GM12878 (cell line): ENCODE measurements around the gene GPC2. TPM values are rescaled to one million over a fixed set of nuclear protein-coding genes. Genes with fewer than 3 reads are reported as not detected.

ENCODE experiments used
- EED ChIP-seq: sonication (generic); IDR thresholded peaks from 2 replicates; pipeline ENCODE4 v1.6.1; 2016; ENCODE audit warnings: antibody characterized with exemption, low read depth
- MTA3 ChIP-seq: IDR thresholded peaks from 2 replicates; pipeline ENCODE4 v1.6.1; 2012; ENCODE audit warnings: low read length, inconsistent platforms, borderline replicate concordance
- MYC ChIP-seq: IDR thresholded peaks from 2 replicates; pipeline ENCODE4 v1.6.1; 2011; ENCODE audit warnings: mild to moderate bottlenecking, low read length, moderate library complexity, inconsistent platforms; ENCODE audit not compliant: insufficient read depth, insufficient replicate concordance, insufficient read length, severe bottlenecking
- NR2F1 ChIP-seq: fragments of 450-650 bp; conservative IDR thresholded peaks from 2 replicates; pipeline ENCODE4 v1.6.1; 2017; ENCODE audit warnings: mild to moderate bottlenecking
- RAD21 ChIP-seq: IDR thresholded peaks from 2 replicates; pipeline ENCODE4 v1.6.1; 2011; ENCODE audit warnings: mild to moderate bottlenecking, low read depth, low read length, moderate library complexity; ENCODE audit not compliant: insufficient read depth
- RBBP5 ChIP-seq: fragments of 200-600 bp; sonication (generic); conservative IDR thresholded peaks from 2 replicates; pipeline ENCODE4 v1.6.1; 2016
- RCOR1 ChIP-seq: conservative IDR thresholded peaks from 2 replicates; pipeline ENCODE4 v1.6.1; 2012; ENCODE audit warnings: low read depth, low read length, improper control_type of control experiment
- RELA ChIP-seq: fragments of 450-650 bp; IDR thresholded peaks from 2 replicates; pipeline ENCODE4 v1.8.0; 2014; ENCODE audit warnings: borderline replicate concordance; ENCODE audit not compliant: partially characterized antibody
- SRF ChIP-seq, 2 experiments: IDR thresholded peaks; 2 replicates each; pipeline ENCODE4 v1.6.1; 2011; ENCODE audit warnings: low read depth in 2 of 2, low read length in 2 of 2, mild to moderate bottlenecking in 1 of 2, moderate library complexity in 1 of 2
- SUPT20H ChIP-seq: IDR thresholded peaks from 2 replicates; pipeline ENCODE4 v1.6.1; 2011; ENCODE audit warnings: low read depth, mild to moderate bottlenecking, low read length, moderate library complexity, borderline replicate concordance; ENCODE audit not compliant: control insufficient read depth
- TAF1 ChIP-seq: IDR thresholded peaks from 2 replicates; pipeline ENCODE4 v1.6.1; 2011; ENCODE audit warnings: mild to moderate bottlenecking, low read depth, low read length, borderline replicate concordance
- ZBTB4 ChIP-seq: fragments of 450-650 bp; formaldehyde crosslinking; IDR thresholded peaks from 2 replicates; pipeline ENCODE4 v1.4.0; 2022; ENCODE audit warnings: mild to moderate bottlenecking, moderate library complexity
- polyA plus RNA-seq, 11 experiments: library from polyadenylated mRNA; depleted of rRNA in 4 of 11; unstranded in 6 of 11; stranded (reverse) in 5 of 11; fragments of >200 nt; fragmentation: Nextera tagmentation in 4 of 11; fragmentation: Illumina TruSeq in 1 of 11; extraction: Ambion mirVana in 4 of 11; extraction: Trizol in 1 of 11; gene quantifications; 1 replicate in 1 of 11; 2 replicates in 10 of 11; pipeline versions ENCODE4 v1.2.1 to v1.2.3, GENCODE V29; 2011 to 2016; ENCODE audit warnings: inconsistent platforms in 2 of 11, missing spikeins in 2 of 11, low read depth in 1 of 11
- total RNA-seq, 4 experiments: library from RNA; depleted of rRNA in 3 of 4; stranded (reverse); fragments of >200 nt in 3 of 4; fragmentation: Illumina TruSeq in 1 of 4; extraction: Trizol in 1 of 4; gene quantifications; 2 replicates each; pipeline versions ENCODE4 v1.2.1 to v1.2.3, GENCODE V29; 2013 to 2021
- TF ChIP-seq, protein P1 (sequence below): fragments of 450-650 bp; IDR thresholded peaks from 2 replicates; pipeline ENCODE4 v1.6.1; 2017; ENCODE audit warnings: mild to moderate bottlenecking, moderate library complexity
- TF ChIP-seq, protein P2 (sequence below): fragments of 450-650 bp; IDR thresholded peaks from 2 replicates; pipeline ENCODE4 v1.6.1; 2017; ENCODE audit warnings: mild to moderate bottlenecking, moderate library complexity

GPC2 gene
- total and polyA plus RNA-seq, 10 of the 15 experiments (the other 5 are each of a cell fraction or from before 2014, with no cell fraction given) = 0.19 to 6.3 (median 0.77) TPM

DNA sequence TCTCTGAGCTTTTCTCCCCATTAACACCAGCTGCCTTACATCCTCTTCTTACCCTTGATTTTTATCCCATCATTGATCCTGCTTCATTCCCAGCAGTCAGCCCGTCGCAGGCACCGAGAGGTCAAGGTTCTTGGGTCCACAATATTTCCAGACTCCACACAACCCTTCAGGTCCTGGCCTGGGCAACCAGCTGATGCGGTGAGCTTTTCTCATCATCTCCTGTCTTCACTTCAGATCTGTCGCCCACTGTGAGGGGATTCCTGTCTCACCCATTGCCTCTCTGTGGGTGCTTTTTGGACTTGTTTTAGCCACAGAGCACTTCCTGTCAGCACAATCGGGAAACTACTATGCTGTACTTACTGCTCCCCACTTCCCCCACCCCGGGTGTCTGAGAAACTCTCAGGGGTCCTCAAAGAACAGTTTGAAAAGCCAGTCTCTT is 34.2 kb upstream of the GPC2 start (continued):
- TF ChIP-seq SUPT20H (no peak), ZBTB4 (no peak), MYC (no peak), RCOR1 (no peak), RBBP5 (no peak), EED (peak; percentile 89), RELA (no peak), SRF (IDR thresholded peaks at IDR 0.05; ENCODE audit: low read depth in 2 of 2, low read length in 2 of 2) (no peak), RAD21 (no peak), NR2F1 (peak; percentile 49; the same call in 1 of the 2 replicates), MTA3 (peak; percentile 81; the same call in 1 of the 2 replicates), TAF1 (peak; percentile 38; the same call in 1 of the 2 replicates)
- TF ChIP-seq, protein P1, sequence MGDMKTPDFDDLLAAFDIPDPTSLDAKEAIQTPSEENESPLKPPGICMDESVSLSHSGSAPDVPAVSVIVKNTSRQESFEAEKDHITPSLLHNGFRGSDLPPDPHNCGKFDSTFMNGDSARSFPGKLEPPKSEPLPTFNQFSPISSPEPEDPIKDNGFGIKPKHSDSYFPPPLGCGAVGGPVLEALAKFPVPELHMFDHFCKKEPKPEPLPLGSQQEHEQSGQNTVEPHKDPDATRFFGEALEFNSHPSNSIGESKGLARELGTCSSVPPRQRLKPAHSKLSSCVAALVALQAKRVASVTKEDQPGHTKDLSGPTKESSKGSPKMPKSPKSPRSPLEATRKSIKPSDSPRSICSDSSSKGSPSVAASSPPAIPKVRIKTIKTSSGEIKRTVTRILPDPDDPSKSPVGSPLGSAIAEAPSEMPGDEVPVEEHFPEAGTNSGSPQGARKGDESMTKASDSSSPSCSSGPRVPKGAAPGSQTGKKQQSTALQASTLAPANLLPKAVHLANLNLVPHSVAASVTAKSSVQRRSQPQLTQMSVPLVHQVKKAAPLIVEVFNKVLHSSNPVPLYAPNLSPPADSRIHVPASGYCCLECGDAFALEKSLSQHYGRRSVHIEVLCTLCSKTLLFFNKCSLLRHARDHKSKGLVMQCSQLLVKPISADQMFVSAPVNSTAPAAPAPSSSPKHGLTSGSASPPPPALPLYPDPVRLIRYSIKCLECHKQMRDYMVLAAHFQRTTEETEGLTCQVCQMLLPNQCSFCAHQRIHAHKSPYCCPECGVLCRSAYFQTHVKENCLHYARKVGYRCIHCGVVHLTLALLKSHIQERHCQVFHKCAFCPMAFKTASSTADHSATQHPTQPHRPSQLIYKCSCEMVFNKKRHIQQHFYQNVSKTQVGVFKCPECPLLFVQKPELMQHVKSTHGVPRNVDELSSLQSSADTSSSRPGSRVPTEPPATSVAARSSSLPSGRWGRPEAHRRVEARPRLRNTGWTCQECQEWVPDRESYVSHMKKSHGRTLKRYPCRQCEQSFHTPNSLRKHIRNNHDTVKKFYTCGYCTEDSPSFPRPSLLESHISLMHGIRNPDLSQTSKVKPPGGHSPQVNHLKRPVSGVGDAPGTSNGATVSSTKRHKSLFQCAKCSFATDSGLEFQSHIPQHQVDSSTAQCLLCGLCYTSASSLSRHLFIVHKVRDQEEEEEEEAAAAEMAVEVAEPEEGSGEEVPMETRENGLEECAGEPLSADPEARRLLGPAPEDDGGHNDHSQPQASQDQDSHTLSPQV = no peak
- TF ChIP-seq, protein P2, sequence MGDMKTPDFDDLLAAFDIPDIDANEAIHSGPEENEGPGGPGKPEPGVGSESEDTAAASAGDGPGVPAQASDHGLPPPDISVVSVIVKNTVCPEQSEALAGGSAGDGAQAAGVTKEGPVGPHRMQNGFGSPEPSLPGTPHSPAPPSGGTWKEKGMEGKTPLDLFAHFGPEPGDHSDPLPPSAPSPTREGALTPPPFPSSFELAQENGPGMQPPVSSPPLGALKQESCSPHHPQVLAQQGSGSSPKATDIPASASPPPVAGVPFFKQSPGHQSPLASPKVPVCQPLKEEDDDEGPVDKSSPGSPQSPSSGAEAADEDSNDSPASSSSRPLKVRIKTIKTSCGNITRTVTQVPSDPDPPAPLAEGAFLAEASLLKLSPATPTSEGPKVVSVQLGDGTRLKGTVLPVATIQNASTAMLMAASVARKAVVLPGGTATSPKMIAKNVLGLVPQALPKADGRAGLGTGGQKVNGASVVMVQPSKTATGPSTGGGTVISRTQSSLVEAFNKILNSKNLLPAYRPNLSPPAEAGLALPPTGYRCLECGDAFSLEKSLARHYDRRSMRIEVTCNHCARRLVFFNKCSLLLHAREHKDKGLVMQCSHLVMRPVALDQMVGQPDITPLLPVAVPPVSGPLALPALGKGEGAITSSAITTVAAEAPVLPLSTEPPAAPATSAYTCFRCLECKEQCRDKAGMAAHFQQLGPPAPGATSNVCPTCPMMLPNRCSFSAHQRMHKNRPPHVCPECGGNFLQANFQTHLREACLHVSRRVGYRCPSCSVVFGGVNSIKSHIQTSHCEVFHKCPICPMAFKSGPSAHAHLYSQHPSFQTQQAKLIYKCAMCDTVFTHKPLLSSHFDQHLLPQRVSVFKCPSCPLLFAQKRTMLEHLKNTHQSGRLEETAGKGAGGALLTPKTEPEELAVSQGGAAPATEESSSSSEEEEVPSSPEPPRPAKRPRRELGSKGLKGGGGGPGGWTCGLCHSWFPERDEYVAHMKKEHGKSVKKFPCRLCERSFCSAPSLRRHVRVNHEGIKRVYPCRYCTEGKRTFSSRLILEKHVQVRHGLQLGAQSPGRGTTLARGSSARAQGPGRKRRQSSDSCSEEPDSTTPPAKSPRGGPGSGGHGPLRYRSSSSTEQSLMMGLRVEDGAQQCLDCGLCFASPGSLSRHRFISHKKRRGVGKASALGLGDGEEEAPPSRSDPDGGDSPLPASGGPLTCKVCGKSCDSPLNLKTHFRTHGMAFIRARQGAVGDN = no peak
